Neuronal stem cell (in vitro differentiated cells): ENCODE measurements around the gene ZFP36L1.
A peak's percentile ranks its signal among the peaks of the same experiment; 100 is the strongest.

Experiments
- DNase-seq: peaks from one replicate; pipeline ENCODE4 v3.0.0-alpha.2; 2013; ENCODE audit warnings: low spot score
- H2AFZ ChIP-seq: one replicate; pipeline ENCODE4 v1.6.1; 2013; ENCODE audit warnings: mild to moderate bottlenecking, low read length, inconsistent platforms
- H2AK5ac ChIP-seq: 2 replicates; pipeline ENCODE4 v1.6.1; 2013; ENCODE audit warnings: low read depth, mild to moderate bottlenecking, inconsistent platforms, low read length, moderate library complexity, mixed read lengths
- H2BK120ac ChIP-seq: 2 replicates; pipeline ENCODE4 v1.6.1; 2013; ENCODE audit warnings: low read depth, mild to moderate bottlenecking, inconsistent platforms, low read length, moderate library complexity, mixed read lengths
- H2BK12ac ChIP-seq: one replicate; pipeline ENCODE4 v1.6.1; 2013; ENCODE audit warnings: low read length, inconsistent platforms
- H2BK15ac ChIP-seq: 2 replicates; pipeline ENCODE4 v1.6.1; 2013; ENCODE audit warnings: mild to moderate bottlenecking, low read length, inconsistent platforms, mixed read lengths
- H2BK5ac ChIP-seq: one replicate; pipeline ENCODE4 v1.6.1; 2013; ENCODE audit warnings: inconsistent platforms, mild to moderate bottlenecking, low read length, moderate library complexity
- H3K14ac ChIP-seq: one replicate; pipeline ENCODE4 v1.6.1; 2013; ENCODE audit warnings: low read length, inconsistent platforms
- H3K18ac ChIP-seq: 2 replicates; pipeline ENCODE4 v1.6.1; 2013; ENCODE audit warnings: low read length, inconsistent platforms
- H3K23ac ChIP-seq: 2 replicates; pipeline ENCODE4 v1.6.1; 2013; ENCODE audit warnings: low read depth, mild to moderate bottlenecking, mixed read lengths, low read length, inconsistent platforms; ENCODE audit not compliant: poor library complexity
- H3K27ac ChIP-seq: replicated peaks from 3 replicates; pipeline ENCODE4 v1.5.1; 2013; ENCODE audit warnings: low read length, inconsistent platforms
- H3K27me3 ChIP-seq, 3 experiments: 2 replicates each; pipeline ENCODE4 v1.6.1; 2013; ENCODE audit warnings: low read length in 3 of 3, mild to moderate bottlenecking in 2 of 3, inconsistent platforms in 1 of 3, low read depth in 1 of 3, mixed read lengths in 1 of 3, moderate library complexity in 1 of 3; ENCODE audit not compliant: control insufficient read depth in 3 of 3, insufficient read depth in 3 of 3
- H3K36me3 ChIP-seq, 2 donors: replicated peaks in 1 of 2; 2 replicates each; pipeline ENCODE4 v1.6.1; 2013; ENCODE audit warnings: low read length in 2 of 2; ENCODE audit not compliant: control insufficient read depth in 2 of 2, insufficient read depth in 2 of 2
- H3K4ac ChIP-seq: 2 replicates; pipeline ENCODE4 v1.6.1; 2013; ENCODE audit warnings: inconsistent platforms, mild to moderate bottlenecking, low read length, moderate library complexity
- H3K4me1 ChIP-seq, 2 donors: 1 replicate in 1 of 2; 2 replicates in 1 of 2; pipeline ENCODE4 v1.6.1; 2013; ENCODE audit warnings: low read length in 2 of 2, low read depth in 1 of 2; ENCODE audit not compliant: control insufficient read depth in 2 of 2, insufficient read depth in 1 of 2
- H3K4me2 ChIP-seq: one replicate; pipeline ENCODE4 v1.6.1; 2013; ENCODE audit warnings: mild to moderate bottlenecking, low read length, inconsistent platforms; ENCODE audit not compliant: insufficient read depth, poor library complexity, severe bottlenecking
- H3K4me3 ChIP-seq, 2 donors: 2 replicates each; pipeline ENCODE4 v1.5.1; 2013; ENCODE audit warnings: low read length in 2 of 2, mild to moderate bottlenecking in 2 of 2, inconsistent platforms in 1 of 2, moderate library complexity in 1 of 2
- H3K79me1 ChIP-seq: one replicate; pipeline ENCODE4 v1.6.1; 2013; ENCODE audit warnings: low read depth, mild to moderate bottlenecking, inconsistent platforms, low read length, moderate library complexity
- H3K9ac ChIP-seq: one replicate; pipeline ENCODE4 v1.6.1; 2013; ENCODE audit warnings: mild to moderate bottlenecking, low read depth, low read length, inconsistent platforms; ENCODE audit not compliant: poor library complexity
- H3K9me3 ChIP-seq, 2 donors: replicated peaks in 1 of 2; 2 replicates each; pipeline versions ENCODE3 to v1.6.1; 2013; ENCODE audit warnings: low read length in 2 of 2, mild to moderate bottlenecking in 2 of 2, inconsistent platforms in 1 of 2, low read depth in 1 of 2, mixed read lengths in 1 of 2, moderate library complexity in 1 of 2; ENCODE audit not compliant: control insufficient read depth in 2 of 2, insufficient read depth in 1 of 2
- H4K8ac ChIP-seq: one replicate; pipeline ENCODE4 v1.6.1; 2013; ENCODE audit warnings: low read depth, mild to moderate bottlenecking, inconsistent platforms, low read length, moderate library complexity
- H4K91ac ChIP-seq: one replicate; pipeline ENCODE4 v1.6.1; 2013; ENCODE audit warnings: low read length, low read depth, mild to moderate bottlenecking, inconsistent platforms; ENCODE audit not compliant: poor library complexity
- WGBS, 2 donors: extraction: QIAGEN DNeasy Blood & Tissue Kit; methylation state at CpG; one replicate each; pipeline ENCODE4 v1.1.7; 2013; ENCODE audit warnings: missing lambda C conversion rate in 2 of 2, mixed read lengths in 1 of 2; ENCODE audit not compliant: insufficient read length in 2 of 2, insufficient replicate concordance in 1 of 2; ENCODE audit errors: extremely low coverage in 2 of 2; 5-methylcytosine and 5-hydroxymethylcytosine counted together

Gene ZFP36L1

DNA sequence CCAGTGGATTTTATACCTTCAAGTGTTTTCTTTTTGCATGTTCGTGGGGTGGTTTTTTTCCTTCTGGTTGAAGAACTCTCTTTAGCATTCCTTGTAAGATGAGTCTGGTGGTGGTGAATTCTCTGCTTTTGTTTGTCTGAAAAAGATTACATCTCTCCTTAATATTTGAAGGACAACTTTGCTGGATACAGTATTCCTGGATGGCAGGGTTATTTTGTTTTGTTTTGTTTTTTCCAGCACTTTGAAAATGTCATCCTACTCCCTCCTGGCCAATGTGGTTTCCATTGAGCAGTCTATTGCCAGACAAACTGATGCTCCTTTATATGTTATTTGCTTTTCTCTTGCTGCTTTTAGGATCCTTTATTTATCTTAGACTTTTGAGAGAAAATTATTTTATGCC is 43.2 kb upstream of the ZFP36L1 start:
- Histone ChIP-seq H3K36me3 (no peaks in the 10 kb centered on the region), H3K27ac (no peak overlapping the region), H3K4ac (no peak overlapping the region), H2BK12ac (no peak overlapping the region), H3K79me1 (no peaks in the 10 kb centered on the region), H4K91ac (no peak overlapping the region), H3K23ac (no peak overlapping the region), H3K4me1 (no peaks in the 10 kb centered on the region), H3K27me3 (no peaks in the 10 kb centered on the region), H2AFZ (no peak overlapping the region), H3K9me3 (peaks cover 2 to 14% of the 10 kb centered on the region in 2 donors), H4K8ac (no peak overlapping the region), H3K14ac (no peak overlapping the region), H2BK120ac (no peak overlapping the region), H3K18ac (no peak overlapping the region), H2AK5ac (no peak overlapping the region), H2BK5ac (no peak overlapping the region), H3K4me2 (no peak overlapping the region), H3K9ac (no peak overlapping the region), H3K4me3 (no peak overlapping the region), H2BK15ac (no peak overlapping the region)
- DNase-seq, result no peak
- WGBS, 2 donors, result no CpG with 5 or more reads among the region's 1 CpG

DNA sequence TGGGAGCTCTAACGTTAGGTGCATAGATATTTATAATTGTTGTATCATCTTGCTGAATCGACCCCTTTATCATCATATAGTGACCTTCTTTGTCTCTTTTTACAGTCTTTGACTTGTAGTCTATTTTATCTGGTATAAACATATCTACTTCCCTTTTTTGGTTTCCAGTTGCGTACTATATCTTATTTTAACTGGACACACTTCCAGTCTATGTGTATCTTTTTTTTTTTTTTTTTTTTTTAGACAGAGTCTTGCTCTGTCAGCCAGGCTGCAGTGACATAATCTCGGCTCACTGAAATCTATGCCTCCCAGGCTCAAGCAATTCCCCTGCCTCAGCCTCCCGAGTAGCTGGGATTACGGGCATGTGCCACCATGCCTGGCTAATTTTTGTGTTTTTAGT is 41.9 kb upstream of the ZFP36L1 start:
- no peak overlapping the region for H3K18ac ChIP-seq
- H3K27ac ChIP-seq, result no peak overlapping the region
- no peak overlapping the region for H4K8ac ChIP-seq
- no peak overlapping the region for H2AK5ac ChIP-seq
- H3K14ac ChIP-seq, result no peak overlapping the region
- no peak overlapping the region for H3K23ac ChIP-seq
- H3K4me2 ChIP-seq, result no peak overlapping the region
- no peak for DNase-seq
- H2BK5ac ChIP-seq, result no peak overlapping the region
- peaks cover 2 to 14% of the 10 kb centered on the region in 2 donors for H3K9me3 ChIP-seq
- no peaks in the 10 kb centered on the region for H3K79me1 ChIP-seq
- no peak overlapping the region for H2BK15ac ChIP-seq
- no peaks in the 10 kb centered on the region for H3K27me3 ChIP-seq
- no peaks in the 10 kb centered on the region for H3K36me3 ChIP-seq
- H3K4ac ChIP-seq, result no peak overlapping the region
- H4K91ac ChIP-seq, result no peak overlapping the region
- H3K4me3 ChIP-seq, result no peak overlapping the region
- H3K9ac ChIP-seq, result no peak overlapping the region
- H2BK120ac ChIP-seq, result no peak overlapping the region
- H2AFZ ChIP-seq, result no peak overlapping the region
- WGBS, 2 donors, result no CpG with 5 or more reads among the region's 6 CpGs
- H2BK12ac ChIP-seq, result no peak overlapping the region
- no peaks in the 10 kb centered on the region for H3K4me1 ChIP-seq

DNA sequence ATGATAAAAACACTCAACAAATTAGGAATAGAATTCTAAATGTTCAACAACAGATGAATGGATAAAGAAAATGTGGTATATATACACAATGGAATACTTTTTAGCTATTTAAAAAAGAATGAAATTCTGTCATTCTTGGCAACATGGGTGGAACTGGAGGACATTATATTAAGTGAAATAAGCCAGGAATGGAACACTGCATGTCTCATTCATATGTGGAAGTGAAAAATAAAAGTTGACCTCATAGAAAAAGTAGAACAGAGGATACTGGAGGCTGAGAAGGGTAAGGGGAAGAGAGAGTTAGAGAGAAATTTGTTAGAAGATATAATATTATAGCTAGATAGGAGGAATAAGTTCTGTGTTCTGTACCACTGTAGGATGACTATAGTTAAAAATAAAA is 35.8 kb upstream of the ZFP36L1 start:
- Histone ChIP-seq H4K91ac (no peak overlapping the region), H3K23ac (no peak overlapping the region), H3K4me3 (no peak overlapping the region), H2AK5ac (no peak overlapping the region), H3K9ac (no peak overlapping the region), H3K18ac (no peak overlapping the region), H3K27me3 (no peaks in the 10 kb centered on the region), H3K14ac (no peak overlapping the region), H3K27ac (no peak overlapping the region), H3K9me3 (no peaks in the 10 kb centered on the region), H2BK120ac (no peak overlapping the region), H3K79me1 (no peaks in the 10 kb centered on the region), H3K4me1 (peaks cover 0 to 2% of the 10 kb centered on the region in 2 donors), H2BK15ac (no peak overlapping the region), H4K8ac (no peak overlapping the region), H3K36me3 (no peaks in the 10 kb centered on the region), H2BK12ac (no peak overlapping the region), H2BK5ac (no peak overlapping the region), H3K4ac (no peak overlapping the region), H3K4me2 (no peak overlapping the region), H2AFZ (no peak overlapping the region)
- DNase-seq, result no peak

DNA sequence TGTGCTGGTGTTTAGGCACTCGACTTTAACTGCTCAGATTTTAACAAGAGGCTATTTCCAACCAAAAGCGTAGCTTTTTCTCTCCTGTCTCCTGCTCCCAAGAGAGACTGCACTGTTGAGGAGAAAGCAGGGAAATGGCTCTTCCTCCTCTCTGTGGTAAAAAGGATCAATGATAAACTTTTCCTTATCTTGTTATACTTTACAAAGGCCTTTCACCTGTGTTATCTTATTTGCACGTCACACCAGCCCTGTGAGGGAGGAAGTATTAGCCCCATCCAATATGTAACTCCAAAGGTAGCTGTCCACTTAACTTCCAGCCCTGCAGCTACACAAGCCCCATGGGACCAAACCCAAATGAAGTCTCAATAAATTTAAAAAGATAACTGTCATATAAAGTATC is 32.9 kb upstream of the ZFP36L1 start:
- Histone ChIP-seq H3K4me3 (no peak overlapping the region), H3K36me3 (no peaks in the 10 kb centered on the region), H2BK120ac (no peak overlapping the region), H3K79me1 (no peaks in the 10 kb centered on the region), H4K8ac (no peak overlapping the region), H3K27me3 (no peaks in the 10 kb centered on the region), H3K18ac (no peak overlapping the region), H2AK5ac (no peak overlapping the region), H3K9me3 (no peaks in the 10 kb centered on the region), H2BK5ac (no peak overlapping the region), H3K4me2 (no peak overlapping the region), H2BK15ac (no peak overlapping the region), H3K4me1 (peaks cover 0 to 2% of the 10 kb centered on the region in 2 donors), H3K14ac (no peak overlapping the region), H3K23ac (no peak overlapping the region), H3K9ac (no peak overlapping the region), H4K91ac (no peak overlapping the region), H3K4ac (no peak overlapping the region), H2AFZ (peak overlapping the region; percentile 85), H3K27ac (no peak overlapping the region), H2BK12ac (no peak overlapping the region)
- no peak for DNase-seq
- WGBS, 2 donors, result no CpG with 5 or more reads among the region's 3 CpGs
